Activated CD4-positive, alpha-beta T cell treated with anti-CD3 and anti-CD28 coated beads for 1 hour (primary cell): ENCODE measurements around the gene ADAM19.
A peak's percentile ranks its signal among the peaks of the same experiment; 100 is the strongest.

ENCODE experiments used
- DNase-seq: peaks from one replicate; pipeline ENCODE4 v3.0.0-alpha.2; 2020

ADAM19 gene

GRCh38 chr5:157594675-157595459 is 19.3 kb upstream of the ADAM19 start:
- no peak for DNase-seq

- DNase-seq = no peak
These were observed 18.7 kb upstream of the ADAM19 start for GRCh38 chr5:157594257-157594656.

DNA sequence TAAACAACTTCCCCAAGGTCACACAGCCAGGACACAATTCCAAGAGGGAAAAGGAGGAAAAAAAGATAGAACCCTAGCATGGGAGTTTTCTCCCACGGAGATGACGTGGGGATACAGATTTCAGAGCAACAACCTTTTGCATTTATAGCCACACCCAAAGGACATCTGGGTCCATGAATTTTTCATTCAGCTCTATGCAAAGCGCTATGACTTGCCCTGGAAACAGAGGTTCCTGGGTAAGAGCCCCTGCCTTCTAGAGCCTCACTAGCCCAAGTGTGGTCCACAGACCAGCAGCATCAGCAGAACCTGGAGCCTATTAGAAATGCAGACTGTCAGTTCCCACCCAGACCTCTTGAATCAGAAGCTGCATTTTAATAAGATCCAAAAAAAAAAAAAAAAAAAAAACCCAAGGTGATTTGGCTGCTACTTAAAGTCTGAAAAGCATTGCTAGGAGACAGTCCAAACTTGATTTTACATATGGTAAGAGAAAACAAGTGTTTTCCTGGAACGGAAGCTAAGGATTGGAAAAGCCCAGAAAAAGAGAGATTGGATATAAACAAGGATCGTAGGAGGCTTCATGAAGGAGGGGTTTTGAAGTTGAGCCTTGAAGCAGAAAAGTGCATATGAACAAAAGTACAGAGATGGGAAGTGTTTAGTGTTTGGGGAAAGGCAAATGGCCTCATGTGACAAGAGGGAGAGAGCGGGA is 17.6 kb upstream of the ADAM19 start:
- no peak for DNase-seq

- no peak for DNase-seq
These were observed 17.0 kb upstream of the ADAM19 start for GRCh38 chr5:157592594-157592993.

- no peak for DNase-seq
These were observed 14.9 kb upstream of the ADAM19 start for GRCh38 chr5:157590478-157590877.

DNA sequence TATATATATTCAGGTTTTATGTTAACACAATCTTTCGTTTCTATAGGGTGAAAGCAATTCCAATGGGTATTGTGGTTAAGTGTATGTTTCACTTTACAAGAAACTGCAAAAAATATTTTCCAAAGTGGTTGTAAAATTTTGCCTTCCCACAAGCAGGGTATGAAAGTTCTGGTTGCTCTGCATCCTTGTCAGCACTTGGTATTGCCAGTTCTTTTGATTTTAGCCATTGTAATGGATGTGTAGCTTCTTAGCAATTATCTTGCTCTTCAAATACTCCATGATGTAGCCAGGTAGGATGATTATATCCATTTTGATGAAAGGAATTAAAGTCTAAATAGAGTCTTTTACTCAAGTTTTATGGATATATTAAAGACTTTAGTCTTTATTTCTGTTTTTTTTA is 9.1 kb upstream of the ADAM19 start:
- DNase-seq = no peak

GRCh38 chr5:157582731-157583620 is 7.4 kb upstream of the ADAM19 start:
- DNase-seq = no peak

DNA sequence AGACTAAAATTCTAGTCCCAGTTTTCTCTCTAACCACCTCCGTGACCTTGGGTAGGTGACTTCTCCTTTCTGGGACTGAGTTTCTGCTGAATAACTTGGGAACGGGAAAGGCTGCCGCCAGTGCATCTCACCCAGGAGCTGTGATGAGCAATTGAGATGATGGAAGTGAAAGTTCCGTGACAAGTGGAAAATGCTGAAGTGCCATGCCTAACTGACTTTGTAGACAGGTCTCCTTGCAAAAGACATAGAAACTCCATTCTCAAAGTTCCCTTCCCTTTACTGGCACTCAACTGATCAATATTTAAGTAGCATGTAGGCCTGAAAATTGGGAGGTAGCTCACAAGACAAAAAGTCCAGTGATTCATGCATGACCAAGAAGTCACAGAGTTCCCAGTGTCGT is 6.3 kb upstream of the ADAM19 start:
- no peak for DNase-seq

DNA sequence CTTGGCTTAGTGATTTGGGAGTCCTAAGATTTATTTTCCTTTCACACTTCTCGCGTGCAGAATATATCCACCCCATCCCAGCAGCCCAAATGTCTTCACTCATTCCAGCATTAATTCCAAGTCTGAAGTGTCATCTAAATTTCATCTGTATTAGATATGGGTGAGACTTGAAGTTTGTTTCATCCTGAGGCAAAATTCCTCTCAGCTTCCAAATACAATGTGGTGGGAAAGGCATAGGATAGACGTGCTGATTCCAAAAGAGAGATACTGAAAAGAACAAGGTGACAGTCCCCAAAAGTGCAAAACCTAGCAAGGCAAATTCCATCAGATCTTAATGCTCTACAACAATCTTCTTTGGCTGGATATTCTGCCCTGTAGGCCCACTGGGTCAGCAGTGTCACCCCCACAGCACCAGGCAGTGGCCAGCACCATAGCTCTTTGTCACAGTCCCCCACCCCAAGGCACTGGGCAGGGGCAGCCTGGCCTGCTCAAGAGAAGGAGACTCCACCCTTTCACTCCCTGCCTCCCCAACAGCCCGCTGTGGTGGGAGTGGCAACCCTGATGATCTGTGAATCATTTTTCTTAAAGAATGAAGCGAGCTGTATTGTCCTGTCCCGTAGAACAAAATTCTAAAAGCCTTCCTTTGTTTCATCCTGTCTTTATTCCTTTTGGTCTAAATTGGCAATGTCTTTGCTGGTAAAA is 2.7 kb upstream of the ADAM19 start:
- DNase-seq = no peak

- DNase-seq = no peak
These were observed 1.1 kb upstream of the ADAM19 start for GRCh38 chr5:157576678-157577077.

DNA sequence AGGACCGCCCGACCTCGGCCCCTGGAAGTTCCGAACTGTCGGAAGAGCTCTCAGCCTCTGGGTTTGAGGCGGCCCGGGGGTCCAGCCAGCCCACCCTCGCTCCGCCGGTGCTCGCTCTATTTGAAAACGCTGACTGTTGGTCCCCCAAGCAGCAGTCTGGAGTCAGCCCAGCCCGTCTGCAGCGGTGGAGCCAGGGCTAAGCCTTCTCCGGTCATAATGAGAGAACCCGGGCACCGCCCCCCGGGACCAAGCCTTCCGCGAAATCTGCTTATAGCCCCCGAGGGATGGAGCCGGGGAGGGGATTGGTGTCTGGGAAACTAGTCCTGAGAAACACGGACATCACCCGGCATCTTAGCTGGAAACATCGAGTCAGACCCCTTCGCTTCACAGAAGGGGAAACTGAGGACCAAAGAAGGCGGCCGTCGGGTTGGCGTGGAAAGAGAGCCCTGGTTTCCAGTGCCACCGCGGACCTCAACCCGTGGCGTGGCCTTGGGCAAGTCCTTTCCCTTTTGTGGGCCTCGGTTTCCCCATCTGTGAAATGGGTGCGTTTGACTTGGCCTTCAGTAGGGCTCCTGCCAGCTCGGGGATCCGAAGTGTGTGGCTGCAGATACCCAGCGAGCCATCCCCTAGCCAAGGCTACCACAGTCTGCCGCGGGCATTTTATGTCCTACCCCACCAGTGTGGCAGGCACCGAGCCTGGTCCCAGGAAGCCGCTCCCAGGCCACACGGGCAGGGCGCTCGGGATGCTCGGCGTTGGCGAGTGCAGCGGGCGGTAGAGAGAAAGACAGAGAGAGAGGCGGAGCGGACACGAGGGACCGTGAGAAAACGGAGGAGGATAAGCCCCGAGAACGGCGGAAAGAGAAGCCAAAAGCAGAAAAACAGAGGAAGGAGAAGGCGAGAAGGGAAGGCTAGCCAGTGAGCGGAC is 857 bp downstream of the ADAM19 start:
- DNase-seq = peak; percentile 12

GRCh38 chr5:157571357-157571827 is 4.2 kb downstream of the ADAM19 start:
- no peak for DNase-seq

DNA sequence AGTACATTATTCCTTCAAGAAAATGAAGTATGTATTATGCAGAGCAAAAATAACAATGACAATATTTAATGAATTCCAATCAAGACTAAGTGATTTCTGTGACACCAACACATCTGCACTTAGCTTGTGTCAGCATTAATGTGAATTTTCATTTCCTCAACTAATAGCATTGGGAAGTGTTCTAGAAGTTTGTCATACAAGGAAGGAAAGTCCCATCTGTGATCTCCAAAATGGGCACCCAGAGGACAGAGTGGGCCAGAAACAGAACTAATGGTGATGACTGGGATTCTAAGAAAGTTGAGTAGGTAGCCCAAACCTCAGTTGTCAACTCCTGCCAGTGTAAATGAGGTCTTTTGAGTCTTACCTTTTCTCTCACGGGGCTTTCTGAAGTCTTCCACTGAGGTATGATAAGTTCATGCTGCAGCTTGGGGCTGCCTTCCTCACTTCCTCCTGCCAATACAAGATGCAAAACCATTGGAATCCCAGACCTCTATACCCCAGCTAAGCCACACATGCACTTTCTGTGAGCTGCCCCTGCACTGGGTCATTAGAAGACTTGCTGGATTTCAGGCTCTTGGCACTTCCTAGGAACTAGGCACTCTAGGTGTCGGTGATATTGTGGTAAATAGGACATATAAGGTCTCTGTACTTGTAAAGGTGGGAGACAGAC is 4.9 kb downstream of the ADAM19 start:
- DNase-seq = no peak

GRCh38 chr5:157568720-157569119 is 6.9 kb downstream of the ADAM19 start:
- DNase-seq = no peak

DNA sequence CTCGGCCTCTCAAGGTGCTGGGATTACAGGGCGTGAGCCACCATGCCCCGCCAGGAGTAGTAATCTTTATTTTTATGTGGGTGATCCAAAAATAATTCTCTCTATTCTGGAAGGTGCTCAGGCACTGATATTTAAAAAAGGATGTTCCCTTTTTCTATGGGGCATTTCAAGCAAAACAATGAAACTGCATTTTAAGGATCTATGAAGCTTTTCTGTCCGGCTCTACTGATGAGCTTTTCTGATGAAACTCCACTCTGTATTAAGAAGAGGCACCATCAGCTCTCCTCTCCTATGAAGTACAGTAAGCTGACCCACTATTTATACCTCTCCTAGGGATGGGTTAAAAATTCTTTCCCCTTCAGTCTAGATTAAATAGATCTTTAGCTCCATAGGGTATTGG is 7.4 kb downstream of the ADAM19 start:
- no peak for DNase-seq

- DNase-seq = no peak
These were observed 8.6 kb downstream of the ADAM19 start for GRCh38 chr5:157566902-157567489.

DNA sequence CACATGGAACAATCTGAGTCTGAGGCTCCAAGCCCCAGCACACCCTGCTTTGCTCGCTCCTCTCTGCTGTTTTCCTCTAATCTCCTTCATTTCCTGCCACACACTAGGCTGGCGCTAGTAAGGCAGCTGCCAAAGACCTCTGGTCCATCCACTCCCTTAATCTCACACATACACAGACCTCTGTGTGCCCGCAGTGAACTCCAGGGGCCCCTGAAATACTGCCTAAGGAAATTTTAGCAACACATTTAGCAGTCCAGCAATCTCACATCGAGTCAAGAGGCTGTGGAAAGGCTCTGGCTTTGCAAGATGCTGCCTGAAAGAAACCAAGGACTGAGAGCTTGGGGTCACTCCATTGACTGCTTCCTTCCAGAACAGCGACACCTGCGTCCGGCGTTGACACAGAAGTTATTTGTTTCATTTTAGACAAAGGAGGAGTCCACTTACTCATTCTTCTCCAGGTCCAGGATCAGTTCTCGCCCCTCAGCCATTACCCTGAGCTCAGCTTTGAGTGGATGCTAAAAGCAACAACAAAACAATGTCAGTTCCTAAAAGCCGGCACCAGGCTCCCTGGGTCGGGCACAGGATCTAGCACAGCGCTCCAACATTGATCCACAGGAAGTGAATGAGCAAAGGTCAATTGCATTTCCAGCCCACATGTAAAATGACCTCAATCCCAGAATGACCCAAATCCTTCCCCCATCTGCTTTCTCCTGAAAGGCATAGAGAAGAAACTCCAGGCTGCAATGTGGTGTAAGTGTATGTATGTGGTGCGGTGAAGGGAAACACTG is 11.5 kb downstream of the ADAM19 start:
- no peak for DNase-seq

GRCh38 chr5:157563373-157563928 is 12.1 kb downstream of the ADAM19 start:
- DNase-seq = no peak

DNA sequence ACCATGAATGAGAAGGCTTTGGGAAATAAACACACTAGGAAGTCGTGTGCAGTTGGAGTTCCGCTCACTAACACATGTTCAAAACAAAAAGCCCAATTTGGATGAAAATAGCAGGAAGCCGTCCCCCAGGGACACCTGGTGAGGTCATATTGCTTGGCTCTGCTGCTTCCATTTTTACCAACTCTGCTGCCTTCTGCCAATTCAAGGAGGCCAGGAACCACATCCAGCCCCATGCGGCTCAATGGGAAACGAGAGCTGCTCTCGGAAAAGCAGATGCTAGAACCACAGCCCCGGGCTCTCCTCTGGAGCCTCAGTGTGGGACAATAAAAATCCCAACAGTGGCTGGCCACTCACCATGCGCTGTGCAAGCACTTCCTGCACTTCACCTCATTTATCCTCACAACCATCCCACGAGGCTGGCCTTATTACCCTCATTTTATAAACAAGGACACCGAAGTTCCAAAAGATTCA is 13.4 kb downstream of the ADAM19 start:
- no peak for DNase-seq
